SK-N-SH (cell line): ENCODE results near the gene C3. TPM values are rescaled to one million over a fixed set of nuclear protein-coding genes. Genes with fewer than 3 reads are reported as not detected.
"Not testable (repeated sequence)": the region's sequence is repeated elsewhere in the genome, so short reads cannot be mapped to it uniquely, and the experiment has no call there.

Experiments
- CTCF ChIA-PET: fragments of 300-600, 350-600 bp; formaldehyde crosslinking; extraction: SDS; loops from one replicate; lab custom pipeline; 2021; lab: Yijun Ruan, JAX
- POLR2A ChIA-PET: fragments of 350-600 bp; sonication (Branson Sonifier 250); formaldehyde crosslinking; extraction: SDS; loops from one replicate; lab custom pipeline; 2020; ENCODE audit warnings: antibody characterized with exemption, inconsistent platforms; lab: Yijun Ruan, JAX
- DNase-seq: peaks from one replicate; pipeline ENCODE4 v3.0.0; 2012
- H2AFZ ChIP-seq: fragments of 200-600 bp; sonication (generic); 2 replicates; pipeline ENCODE4 v1.8.1; 2016; ENCODE audit warnings: antibody characterized with exemption, mild to moderate bottlenecking, low read depth
- H3F3A ChIP-seq: fragments of 200-600 bp; sonication (generic); replicated peaks from 2 replicates; pipeline ENCODE3; 2016; ENCODE audit warnings: antibody characterized with exemption, mild to moderate bottlenecking; ENCODE audit not compliant: insufficient read depth
- H3K27ac ChIP-seq, 2 experiments: fragments of 200-500 bp in 1 of 2; fragments of 200-600 bp in 1 of 2; sonication (Bioruptor generic) in 1 of 2; sonication (generic), shearing (Covaris generic) in 1 of 2; 2 replicates each; pipeline versions ENCODE4 v1.5.1 to v1.6.1; 2014 to 2016; ENCODE audit warnings: low read depth in 2 of 2, inconsistent platforms in 1 of 2, low read length in 1 of 2, mild to moderate bottlenecking in 1 of 2, mixed read lengths in 1 of 2
- H3K27me3 ChIP-seq: fragments of 200-600 bp; sonication (generic), shearing (Covaris generic); 2 replicates; pipeline ENCODE4 v1.6.1; 2016; ENCODE audit warnings: mixed run types; ENCODE audit not compliant: insufficient read depth
- H3K36me3 ChIP-seq, 2 experiments: fragments of 200-500 bp in 1 of 2; fragments of 200-600 bp in 1 of 2; sonication (Bioruptor generic) in 1 of 2; sonication (generic) in 1 of 2; replicated peaks in 1 of 2; 2 replicates each; pipeline versions ENCODE3 to v1.5.1; 2014 to 2016; ENCODE audit warnings: low read length in 1 of 2, mild to moderate bottlenecking in 1 of 2; ENCODE audit not compliant: insufficient read depth in 2 of 2, control insufficient read depth in 1 of 2
- H3K4me1 ChIP-seq, 2 experiments: fragments of 200-500 bp in 1 of 2; fragments of 200-600 bp in 1 of 2; sonication (Bioruptor generic) in 1 of 2; sonication (generic), shearing (Covaris generic) in 1 of 2; 2 replicates each; pipeline versions ENCODE4 v1.5.1 to v1.6.1; 2014 to 2016; ENCODE audit warnings: low read depth in 1 of 2, low read length in 1 of 2, mixed run types in 1 of 2; ENCODE audit not compliant: insufficient read depth in 2 of 2, control insufficient read depth in 1 of 2
- H3K4me2 ChIP-seq: fragments of 200-600 bp; sonication (generic), shearing (Covaris generic); 2 replicates; pipeline ENCODE4 v1.6.1; 2017; ENCODE audit warnings: mixed run types
- H3K4me3 ChIP-seq, 2 experiments: fragments of 200-500 bp in 1 of 2; fragments of 200-600 bp in 1 of 2; sonication (Bioruptor generic) in 1 of 2; sonication (generic), shearing (Covaris generic) in 1 of 2; 2 replicates each; pipeline versions ENCODE4 v1.5.1 to v1.8.1; 2014 to 2016; ENCODE audit warnings: low read depth in 2 of 2, inconsistent platforms in 1 of 2, low read length in 1 of 2, mild to moderate bottlenecking in 1 of 2, mixed read lengths in 1 of 2, moderate library complexity in 1 of 2
- H3K79me2 ChIP-seq: fragments of 200-600 bp; sonication (generic); 2 replicates; pipeline ENCODE4 v1.8.1; 2017; ENCODE audit warnings: mild to moderate bottlenecking; ENCODE audit not compliant: insufficient read depth
- H3K9ac ChIP-seq: fragments of 200-600 bp; sonication (generic); 2 replicates; pipeline ENCODE4 v1.6.1; 2017; ENCODE audit warnings: mixed run types
- H3K9me2 ChIP-seq: fragments of 200-600 bp; sonication (generic); 2 replicates; pipeline ENCODE4 v1.6.1; 2017; ENCODE audit warnings: mixed run types
- H3K9me3 ChIP-seq: fragments of 200-600 bp; sonication (generic); 2 replicates; pipeline ENCODE4 v1.6.1; 2017; ENCODE audit warnings: mixed run types, mild to moderate bottlenecking, moderate library complexity
- H4K20me1 ChIP-seq: fragments of 200-600 bp; sonication (generic); 2 replicates; pipeline ENCODE4 v1.6.1; 2017; ENCODE audit warnings: mild to moderate bottlenecking, mixed run types; ENCODE audit not compliant: insufficient read depth
- CTCF ChIP-seq: fragments of 200-600 bp; sonication (generic); IDR thresholded peaks from 2 replicates; pipeline ENCODE4 v1.6.1; 2017; ENCODE audit warnings: antibody characterized with exemption, mild to moderate bottlenecking, moderate library complexity
- FOSL2 ChIP-seq: IDR thresholded peaks from 2 replicates; pipeline ENCODE4 v1.4.0; 2012; ENCODE audit warnings: low read depth, mild to moderate bottlenecking, moderate library complexity, borderline replicate concordance
- MEF2A ChIP-seq: IDR thresholded peaks from 2 replicates; pipeline ENCODE4 v1.4.0; 2012; ENCODE audit warnings: low read depth, borderline replicate concordance
- NFIC ChIP-seq: IDR thresholded peaks from 2 replicates; pipeline ENCODE4 v1.4.0; 2012; ENCODE audit warnings: borderline replicate concordance
- PBX3 ChIP-seq: IDR thresholded peaks from 2 replicates; pipeline ENCODE4; 2012
- TCF12 ChIP-seq: IDR thresholded peaks from 2 replicates; pipeline ENCODE4 v1.4.0; 2012
- USF2 ChIP-seq: fragments of 150-350 bp; IDR thresholded peaks from 2 replicates; pipeline ENCODE4 v1.6.1; 2017; ENCODE audit warnings: antibody characterized with exemption, low read length, low read depth, borderline replicate concordance
- WGBS: methylation state at CpG from one replicate; pipeline ENCODE4 v1.1.6; 2017; ENCODE audit warnings: low lambda C conversion rate; 5-methylcytosine and 5-hydroxymethylcytosine counted together
- polyA plus RNA-seq, 3 experiments: library from polyadenylated mRNA; depleted of rRNA; stranded (reverse); fragments of >200 nt; gene quantifications; 2 replicates each; pipeline ENCODE4 v1.2.3, GENCODE V29; 2012

The C3 gene
- polyA plus RNA-seq, 1 of the 3 experiments (the other 2 are of a cell fraction), result 0.67 TPM

GRCh38 chr19:6674868-6675305 lies 45.6 kb downstream of the C3 start:
- POLR2A ChIA-PET, result no interaction called here
- 0 out of 2 replicates have a peak overlapping the region, but pooled peaks have one; percentile 24 for H2AFZ ChIP-seq

GRCh38 chr19:6674408-6674807 lies 46.0 kb downstream of the C3 start:
- Histone ChIP-seq H3K4me2 (peak overlapping the region; percentile 64; the same call in 1 of the 2 replicates), H3K27me3 (peaks cover 40% of the 10 kb centered on the region)
- H4K20me1 ChIP-seq, H3K79me2 ChIP-seq, H3K36me3 ChIP-seq, DNase-seq, CTCF ChIA-PET, H3K4me3 ChIP-seq, H3K9ac ChIP-seq, H3K9me3 ChIP-seq, H3K4me1 ChIP-seq, H3K9me2 ChIP-seq, H3K27ac ChIP-seq, H3F3A ChIP-seq, POLR2A ChIA-PET, H2AFZ ChIP-seq: not testable (repeated sequence)
- 34% methylated on average over 6 of the region's 6 CpGs for WGBS

More at GRCh38 chr19:6674868-6675305, 45.6 kb downstream of the C3 start:
- H3K27me3 ChIP-seq, result peaks cover 35% of the 10 kb centered on the region
- peaks cover 0 to 4% of the 10 kb centered on the region in 2 experiments; a peak in 1 of 4 replicates for H3K4me1 ChIP-seq
- CTCF ChIA-PET, result no interaction called here
- H3F3A ChIP-seq, result no peaks in the 10 kb centered on the region
- H3K36me3 ChIP-seq, result no peaks in the 10 kb centered on the region
- H3K4me3 ChIP-seq, result no peak overlapping the region
- no peak overlapping the region for H3K9ac ChIP-seq
- no peaks in the 10 kb centered on the region for H3K79me2 ChIP-seq
- H3K27ac ChIP-seq, result no peak overlapping the region
- no peak for DNase-seq
- peak; percentile 27; the same call in 1 of the 2 replicates for TF ChIP-seq NFIC
- TF ChIP-seq MEF2A, result no peak
- TF ChIP-seq USF2, result no peak
- peak; percentile 24 for TF ChIP-seq CTCF
- TF ChIP-seq FOSL2, result peak; percentile 85
- peak; percentile 61; the same call in 1 of the 2 replicates for TF ChIP-seq TCF12
- TF ChIP-seq PBX3, result peak; percentile 25; the same call in 1 of the 2 replicates
- 7% methylated on average over 5 of the region's 8 CpGs for WGBS
- no peaks in the 10 kb centered on the region for H3K9me2 ChIP-seq
- H4K20me1 ChIP-seq, result no peaks in the 10 kb centered on the region
- H3K4me2 ChIP-seq, result peak overlapping the region; percentile 64; the same call in 1 of the 2 replicates
- no peaks in the 10 kb centered on the region for H3K9me3 ChIP-seq
